Neural crest cell (in vitro differentiated cells): ENCODE data around the gene DHX57. TPM values are rescaled to one million over a fixed set of nuclear protein-coding genes. Genes with fewer than 3 reads are reported as not detected.
"Not testable (repeated sequence)": the region's sequence is repeated elsewhere in the genome, so short reads cannot be mapped to it uniquely, and the experiment has no call there.

Source experiments
- DNase-seq: peaks from one replicate; pipeline ENCODE4 v3.0.0; 2021; ENCODE audit warnings: low read depth, mixed read lengths, low spot score
- H3K27ac Mint-ChIP-seq: one replicate; pipeline ENCODE4 v1.8.0; 2021; ENCODE audit warnings: mild to moderate bottlenecking, mixed read lengths; ENCODE audit not compliant: unreplicated experiment
- H3K27me3 Mint-ChIP-seq: 2 replicates; pipeline ENCODE4 v1.8.0; 2021; ENCODE audit warnings: low read depth, mild to moderate bottlenecking, mixed read lengths
- H3K36me3 Mint-ChIP-seq: 2 replicates; pipeline ENCODE4 v1.8.0; 2021; ENCODE audit warnings: low read depth, mild to moderate bottlenecking, mixed read lengths
- H3K4me1 Mint-ChIP-seq: 2 replicates; pipeline ENCODE4 v1.8.0; 2021; ENCODE audit warnings: mixed read lengths
- H3K4me3 Mint-ChIP-seq: one replicate; pipeline ENCODE4 v1.8.0; 2021; ENCODE audit warnings: mild to moderate bottlenecking, mixed read lengths
- H3K9me3 Mint-ChIP-seq: 2 replicates; pipeline ENCODE4 v1.8.0; 2021; ENCODE audit warnings: mixed read lengths
- total RNA-seq: library from RNA; stranded (reverse); gene quantifications from 2 replicates; pipeline ENCODE4 v1.2.1, GENCODE V29; 2021
- TF ChIP-seq, protein P1 (sequence below): fragments of 200-600 bp; sonication (generic); conservative IDR thresholded peaks from 2 replicates; pipeline ENCODE4 v1.5.0; 2021; ENCODE audit warnings: antibody characterized with exemption, mild to moderate bottlenecking

The DHX57 gene
- total RNA-seq, 1 donor from 2014 or later, result 39.5 TPM

DNA sequence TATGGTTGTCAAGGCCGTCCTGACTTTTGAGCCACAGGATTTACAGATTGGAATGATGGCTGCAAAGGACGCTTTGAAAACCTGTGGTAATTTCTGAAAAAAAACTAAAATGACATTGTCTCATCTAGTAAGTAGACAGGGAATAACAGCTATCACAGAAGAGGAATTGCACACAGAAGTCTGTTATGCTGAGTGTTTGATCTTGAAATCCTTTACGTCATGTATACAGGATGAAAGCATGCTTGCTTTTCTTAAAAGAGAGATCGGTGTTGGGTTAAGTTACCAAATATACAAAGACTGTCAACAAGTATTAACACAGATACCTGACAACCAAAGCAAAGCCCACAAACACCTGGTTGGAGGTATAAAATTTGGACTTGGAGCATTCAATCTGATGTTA lies 112.0 kb downstream of the DHX57 start:
- no peaks in the 10 kb centered on the region for H3K4me1 Mint-ChIP-seq
- H3K36me3 Mint-ChIP-seq, result no peaks in the 10 kb centered on the region
- TF ChIP-seq, protein P1, sequence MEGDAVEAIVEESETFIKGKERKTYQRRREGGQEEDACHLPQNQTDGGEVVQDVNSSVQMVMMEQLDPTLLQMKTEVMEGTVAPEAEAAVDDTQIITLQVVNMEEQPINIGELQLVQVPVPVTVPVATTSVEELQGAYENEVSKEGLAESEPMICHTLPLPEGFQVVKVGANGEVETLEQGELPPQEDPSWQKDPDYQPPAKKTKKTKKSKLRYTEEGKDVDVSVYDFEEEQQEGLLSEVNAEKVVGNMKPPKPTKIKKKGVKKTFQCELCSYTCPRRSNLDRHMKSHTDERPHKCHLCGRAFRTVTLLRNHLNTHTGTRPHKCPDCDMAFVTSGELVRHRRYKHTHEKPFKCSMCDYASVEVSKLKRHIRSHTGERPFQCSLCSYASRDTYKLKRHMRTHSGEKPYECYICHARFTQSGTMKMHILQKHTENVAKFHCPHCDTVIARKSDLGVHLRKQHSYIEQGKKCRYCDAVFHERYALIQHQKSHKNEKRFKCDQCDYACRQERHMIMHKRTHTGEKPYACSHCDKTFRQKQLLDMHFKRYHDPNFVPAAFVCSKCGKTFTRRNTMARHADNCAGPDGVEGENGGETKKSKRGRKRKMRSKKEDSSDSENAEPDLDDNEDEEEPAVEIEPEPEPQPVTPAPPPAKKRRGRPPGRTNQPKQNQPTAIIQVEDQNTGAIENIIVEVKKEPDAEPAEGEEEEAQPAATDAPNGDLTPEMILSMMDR, result no peak

GRCh38 chr2:38763228-38763627 lies 112.5 kb downstream of the DHX57 start:
- H3K4me3 Mint-ChIP-seq, result no peak overlapping the region

More for the DNA sequence above, 112.0 kb downstream of the DHX57 start:
- Mint-ChIP-seq H3K4me3 (no peak overlapping the region), H3K27ac (no peak overlapping the region), H3K9me3 (no peaks in the 10 kb centered on the region), H3K27me3 (no peaks in the 10 kb centered on the region)
- DNase-seq, result no peak

GRCh38 chr2:38755891-38756290 lies 119.8 kb downstream of the DHX57 start:
- not testable (repeated sequence) for H3K9me3 Mint-ChIP-seq, H3K27me3 Mint-ChIP-seq, H3K36me3 Mint-ChIP-seq

More at GRCh38 chr2:38763228-38763627, 112.5 kb downstream of the DHX57 start:
- TF ChIP-seq, protein P1, result no peak
- no peak for DNase-seq
- Mint-ChIP-seq H3K27ac (no peak overlapping the region), H3K36me3 (no peaks in the 10 kb centered on the region), H3K4me1 (no peaks in the 10 kb centered on the region), H3K27me3 (no peaks in the 10 kb centered on the region), H3K9me3 (no peaks in the 10 kb centered on the region)

DNA sequence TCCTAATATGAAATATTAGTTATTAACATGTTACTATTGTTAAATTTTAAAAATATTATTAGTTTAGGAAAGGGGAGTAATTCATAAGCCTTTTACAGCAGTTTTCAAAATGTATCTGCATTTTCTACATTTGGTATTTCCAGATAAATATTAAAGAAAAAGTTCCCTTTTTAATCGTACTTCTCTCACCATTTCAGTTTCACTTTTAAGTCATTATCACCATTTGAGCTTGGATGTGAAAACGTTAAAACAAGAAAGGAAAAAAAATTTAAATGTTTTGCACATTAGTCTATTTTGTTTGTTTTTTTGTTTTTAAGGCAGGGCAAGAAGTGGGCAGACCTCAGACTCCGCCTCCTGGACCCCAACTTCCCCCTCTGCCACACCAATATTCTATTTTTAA lies 121.2 kb downstream of the DHX57 start:
- no peak overlapping the region for H3K27ac Mint-ChIP-seq
- H3K4me3 Mint-ChIP-seq, result no peak overlapping the region
- H3K36me3 Mint-ChIP-seq, result peaks cover 12% of the 10 kb centered on the region
- peaks cover 4% of the 10 kb centered on the region for H3K27me3 Mint-ChIP-seq
- TF ChIP-seq, protein P1, result no peak
- H3K4me1 Mint-ChIP-seq, result peaks cover 24% of the 10 kb centered on the region
- DNase-seq, result no peak
- no peaks in the 10 kb centered on the region for H3K9me3 Mint-ChIP-seq

More at GRCh38 chr2:38755891-38756290, 119.8 kb downstream of the DHX57 start:
- H3K4me1 Mint-ChIP-seq, result peaks cover 19% of the 10 kb centered on the region
- not testable (repeated sequence) for H3K27ac Mint-ChIP-seq, H3K4me3 Mint-ChIP-seq, DNase-seq

DNA sequence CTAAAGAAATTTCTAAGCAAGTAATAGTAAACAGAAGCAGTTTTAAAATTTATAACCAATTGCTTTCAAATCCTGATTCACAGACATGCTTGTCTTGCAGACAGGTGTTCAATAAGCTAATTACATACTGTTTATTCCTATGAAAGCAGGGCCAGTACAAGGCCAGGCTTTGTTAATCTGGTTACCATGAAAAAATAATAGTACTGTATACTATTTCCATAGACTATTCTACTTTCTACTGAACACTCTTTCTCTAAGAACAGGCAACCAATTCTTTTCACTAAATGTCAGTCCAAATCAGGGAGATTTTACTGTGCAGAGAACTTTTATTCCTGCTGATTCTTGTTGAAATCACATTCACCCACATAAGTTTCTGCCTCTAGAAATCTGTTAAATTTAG lies 121.7 kb downstream of the DHX57 start:
- Mint-ChIP-seq H3K4me1 (peaks cover 29% of the 10 kb centered on the region), H3K9me3 (no peaks in the 10 kb centered on the region), H3K27me3 (peaks cover 4% of the 10 kb centered on the region), H3K27ac (no peak overlapping the region), H3K4me3 (peak overlapping the region; percentile 75), H3K36me3 (peaks cover 14% of the 10 kb centered on the region)
- TF ChIP-seq, protein P1, result no peak
- no peak for DNase-seq

GRCh38 chr2:38751596-38752410 lies 123.9 kb downstream of the DHX57 start:
- Mint-ChIP-seq H3K27ac (peak overlapping the region; percentile 99), H3K4me1 (peaks cover 50% of the 10 kb centered on the region), H3K9me3 (no peaks in the 10 kb centered on the region), H3K36me3 (peaks cover 27% of the 10 kb centered on the region), H3K27me3 (peaks cover 11% of the 10 kb centered on the region), H3K4me3 (peak overlapping the region; percentile 96)
- DNase-seq, result peak; percentile 14
- TF ChIP-seq, protein P1, result no peak
